Kidney (tissue), 14 donors: ENCODE data around the gene MCTP2. TPM values are rescaled to one million over a fixed set of nuclear protein-coding genes. Genes with fewer than 3 reads are reported as not detected.
A peak's percentile ranks its signal among the peaks of the same experiment; 100 is the strongest.

Experiments
- DNase-seq, 5 donors: peaks; one replicate each; pipeline ENCODE4 v3.0.0-alpha.2; 2013 to 2020
- FAIRE-seq: peaks from 2 replicates; lab custom pipeline; 2012; peaks lifted over from hg19 to GRCh38; lab: Jason Lieb, UNC
- H3K27ac ChIP-seq, 2 donors: one replicate each; pipeline ENCODE4 v1.7.0; 2013; ENCODE audit warnings: low read depth in 2 of 2, low read length in 2 of 2, inconsistent platforms in 1 of 2
- H3K27me3 ChIP-seq: one replicate; pipeline ENCODE4 v1.7.1; 2013; ENCODE audit warnings: low read length, inconsistent platforms; ENCODE audit not compliant: control insufficient read depth, insufficient read depth
- H3K36me3 ChIP-seq, 3 donors: one replicate each; pipeline versions ENCODE4 v1.7.0 to v1.7.1; 2013; ENCODE audit warnings: low read length in 3 of 3, control low read depth in 1 of 3, inconsistent platforms in 1 of 3; ENCODE audit not compliant: insufficient read depth in 3 of 3, control insufficient read depth in 2 of 3
- H3K4me1 ChIP-seq, 3 donors: one replicate each; pipeline versions ENCODE4 v1.7.0 to v1.7.1; 2013; ENCODE audit warnings: low read length in 3 of 3, inconsistent platforms in 1 of 3, low read depth in 1 of 3; ENCODE audit not compliant: control insufficient read depth in 2 of 3, insufficient read depth in 2 of 3
- H3K4me3 ChIP-seq, 3 donors: one replicate each; pipeline versions ENCODE4 v1.7.0 to v1.8.1; 2013; ENCODE audit warnings: low read length in 3 of 3, control low read depth in 1 of 3, inconsistent platforms in 1 of 3
- H3K9ac ChIP-seq, 3 donors: one replicate each; pipeline versions ENCODE4 v1.7.0 to v1.7.1; 2013; ENCODE audit warnings: low read length in 3 of 3, control low read depth in 1 of 3, inconsistent platforms in 1 of 3
- H3K9me3 ChIP-seq, 3 donors: one replicate each; pipeline versions ENCODE4 v1.7.0 to v1.7.1; 2013; ENCODE audit warnings: low read length in 3 of 3, control low read depth in 1 of 3, inconsistent platforms in 1 of 3; ENCODE audit not compliant: control insufficient read depth in 2 of 3, insufficient read depth in 1 of 3
- CTCF ChIP-seq: IDR thresholded peaks from 3 replicates; pipeline ENCODE4 v1.5.1; 2012; ENCODE audit warnings: mild to moderate bottlenecking, moderate library complexity, borderline replicate concordance; ENCODE audit not compliant: insufficient read depth; ENCODE audit errors: extremely low read depth
- intact Hi-C: fragments of 100-400 bp; cut with DNase I; formaldehyde crosslinking; loops from one replicate; pipeline ENCODE4 v1.11.1; 2022
- polyA plus RNA-seq: library from polyadenylated mRNA; stranded (reverse); fragments of 350-450 nt; fragmentation: Illumina TruSeq; extraction: RNeasy Lipid Tissue Mini Kit (QIAGEN cat#74804); gene quantifications from one replicate; pipeline ENCODE4 v1.2.3, GENCODE V29; 2014; ENCODE audit warnings: low read depth, low replicate concordance; ENCODE audit not compliant: insufficient read depth
- total RNA-seq: library from RNA; stranded (reverse); fragmentation: NEBNext Ultra II Directional; extraction: Animal tissue kit (Norgen Biotek cat#: 25700); gene quantifications from one replicate; pipeline ENCODE4 v1.2.1, GENCODE V29; 2021
- donor health status: control.
- donor health status: control.
- donor health status: control.
- donor health status: control.
- donor health status: control.
- donor health status: DM: yes; HTN: yes; CAD: no.
- donor health status: Normal renal cell carcinoma (clear cell type).

MCTP2 gene
- total and polyA plus RNA-seq, 2 donors from 2014 or later: 1.2 to 21.1 TPM

- no peaks in the 10 kb centered on the region for H3K36me3 ChIP-seq
- intact Hi-C loops: no loop called here
- no peak for FAIRE-seq
- no peaks in the 10 kb centered on the region for H3K4me1 ChIP-seq
- no peak overlapping the region for H3K27ac ChIP-seq
- TF ChIP-seq CTCF: no peak
- H3K9me3 ChIP-seq: no peaks in the 10 kb centered on the region
- no peak overlapping the region for H3K9ac ChIP-seq
- no peak overlapping the region for H3K4me3 ChIP-seq
- no peak for DNase-seq
- H3K27me3 ChIP-seq: no peaks in the 10 kb centered on the region
Measured at GRCh38 chr15:94526071-94526689, 294.8 kb downstream of the MCTP2 start.

GRCh38 chr15:94532226-94532625 lies 300.9 kb downstream of the MCTP2 start:
- H3K27me3 ChIP-seq: no peaks in the 10 kb centered on the region
- H3K9me3 ChIP-seq: no peaks in the 10 kb centered on the region
- no peaks in the 10 kb centered on the region for H3K4me1 ChIP-seq
- no peak for FAIRE-seq
- TF ChIP-seq CTCF: no peak
- DNase-seq: peak in 1 of 5 donors; percentile 8
- no peak overlapping the region for H3K9ac ChIP-seq
- no peak overlapping the region for H3K27ac ChIP-seq
- no peaks in the 10 kb centered on the region for H3K36me3 ChIP-seq
- intact Hi-C loops: no loop called here
- H3K4me3 ChIP-seq: no peak overlapping the region
